NCI-H2171 treated with DMSO at 0.1 percent for 48 hours (cell line): ENCODE measurements around the gene PRICKLE1.
A peak's percentile ranks its signal among the peaks of the same experiment; 100 is the strongest.
"Not testable (repeated sequence)": the region's sequence is repeated elsewhere in the genome, so short reads cannot be mapped to it uniquely, and the experiment has no call there.

Experiments
- DNase-seq: peaks from one replicate; lab custom pipeline; 2025; lab: John Stamatoyannopoulos, UW

Gene PRICKLE1

DNA sequence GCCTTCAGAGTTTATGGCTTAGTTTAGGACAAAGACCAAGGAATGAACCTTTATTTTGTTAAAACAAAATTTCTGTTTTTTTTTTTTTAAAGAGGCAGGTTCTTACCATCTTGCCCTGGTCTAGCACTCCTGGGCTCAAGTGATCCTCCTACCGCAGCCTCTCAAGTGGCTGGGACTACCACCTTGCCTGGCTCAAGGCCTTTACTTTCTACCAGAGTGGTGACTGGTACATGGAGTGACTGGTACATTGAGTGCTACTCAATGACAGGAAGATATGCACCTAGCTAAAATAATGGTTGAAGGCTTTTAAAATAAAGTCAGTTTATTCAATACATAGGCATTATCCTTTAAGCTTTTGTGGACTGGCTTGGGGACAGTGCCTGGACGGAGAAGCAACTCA, 32.6 kb downstream of the PRICKLE1 start:
- DNase-seq = no peak

DNA sequence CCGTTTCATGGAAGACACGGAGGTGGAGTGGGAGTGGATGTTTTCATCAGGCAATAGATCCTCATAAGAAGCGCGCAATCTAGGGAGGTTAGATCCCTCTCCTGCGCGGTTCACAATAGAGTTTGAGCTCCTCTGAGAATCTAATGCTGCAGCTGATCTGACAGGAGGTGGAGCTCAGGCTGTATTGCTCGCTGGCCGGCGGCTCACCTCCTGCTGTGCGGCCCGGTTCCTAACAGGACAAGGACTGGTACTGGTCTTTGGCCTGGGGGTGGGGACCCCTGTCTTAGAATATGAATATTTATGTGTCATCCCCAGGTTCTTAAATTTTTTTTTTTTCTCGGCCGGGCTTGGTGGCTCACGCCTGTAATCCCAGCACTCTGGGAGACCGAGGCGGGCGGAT, 36.7 kb downstream of the PRICKLE1 start:
- no peak for DNase-seq

DNA sequence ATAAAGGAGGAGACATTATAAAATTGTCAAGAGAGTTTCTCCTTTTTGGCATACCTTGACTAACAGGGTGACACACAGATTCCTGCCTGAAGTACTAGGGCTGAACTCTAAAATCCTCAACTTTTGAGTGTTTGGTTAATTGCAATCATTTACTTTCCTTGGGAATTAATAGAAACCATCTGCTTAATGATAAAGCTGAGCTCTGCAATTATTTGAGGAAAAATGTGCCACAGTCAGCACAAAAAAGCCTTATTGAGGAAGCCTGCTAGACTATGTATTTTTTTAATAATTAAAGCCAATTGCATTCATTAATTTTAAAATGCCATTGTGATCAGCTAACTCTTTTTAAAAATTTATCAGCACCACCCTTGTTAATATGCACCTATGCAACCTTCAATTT, 38.7 kb downstream of the PRICKLE1 start:
- no peak for DNase-seq

DNA sequence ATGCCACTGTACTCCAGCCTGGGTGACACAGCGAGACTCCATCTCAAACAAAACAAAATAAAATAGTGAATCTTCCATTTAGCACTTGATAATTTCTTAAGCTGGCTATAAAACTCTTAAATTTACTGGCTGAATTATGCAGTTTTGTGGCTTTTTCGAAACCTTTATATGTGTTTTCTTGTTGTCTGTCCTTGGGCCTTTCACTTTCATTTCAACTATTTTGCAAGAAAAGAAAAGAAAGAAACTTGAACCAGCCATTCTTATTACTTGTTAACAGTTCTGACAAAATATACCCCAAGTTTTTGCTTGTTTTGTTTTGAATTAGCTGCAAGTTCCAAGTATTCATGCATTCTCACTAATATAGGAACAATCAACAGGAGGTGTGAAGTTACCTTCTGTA, 42.8 kb downstream of the PRICKLE1 start:
- DNase-seq = no peak

DNA sequence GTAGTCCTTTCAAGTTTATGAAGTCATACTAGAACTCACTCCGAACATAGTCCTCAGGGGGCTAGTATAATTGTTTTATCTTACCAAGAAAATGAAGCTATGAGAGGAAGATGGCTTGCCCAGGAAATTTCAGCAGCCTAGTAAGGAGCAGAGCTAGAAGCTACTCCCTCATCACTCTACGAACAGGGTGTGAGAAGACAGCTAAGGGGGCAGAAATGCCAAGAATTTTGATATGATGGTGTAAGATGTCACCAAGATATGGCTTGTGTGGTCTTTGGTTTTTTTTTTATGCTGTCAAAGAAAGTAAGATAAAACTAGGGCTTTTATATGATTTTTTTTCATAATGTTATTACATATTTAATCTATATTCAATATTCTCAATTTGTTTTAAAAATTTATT, 47.6 kb downstream of the PRICKLE1 start:
- DNase-seq = no peak

DNA sequence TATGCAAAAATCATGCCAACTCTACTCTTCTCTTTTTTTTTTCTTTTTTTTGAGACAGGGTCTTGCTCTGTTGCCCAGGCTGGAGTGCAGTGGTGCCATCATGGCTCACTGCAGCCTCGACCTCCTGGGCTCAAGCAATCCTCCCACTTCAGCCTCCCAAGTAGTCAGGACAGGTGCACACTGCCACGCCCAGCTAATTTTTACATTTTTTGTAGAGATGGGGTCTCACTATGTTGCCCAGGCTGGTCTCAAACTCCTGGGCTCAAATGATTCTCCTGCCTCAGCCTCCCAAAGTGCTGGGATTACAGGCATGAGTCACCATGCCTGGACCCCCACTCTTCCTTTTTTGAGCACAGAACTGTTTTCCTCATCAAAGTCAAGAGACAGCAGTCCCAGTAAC, 48.2 kb downstream of the PRICKLE1 start:
- DNase-seq = not testable (repeated sequence)

DNA sequence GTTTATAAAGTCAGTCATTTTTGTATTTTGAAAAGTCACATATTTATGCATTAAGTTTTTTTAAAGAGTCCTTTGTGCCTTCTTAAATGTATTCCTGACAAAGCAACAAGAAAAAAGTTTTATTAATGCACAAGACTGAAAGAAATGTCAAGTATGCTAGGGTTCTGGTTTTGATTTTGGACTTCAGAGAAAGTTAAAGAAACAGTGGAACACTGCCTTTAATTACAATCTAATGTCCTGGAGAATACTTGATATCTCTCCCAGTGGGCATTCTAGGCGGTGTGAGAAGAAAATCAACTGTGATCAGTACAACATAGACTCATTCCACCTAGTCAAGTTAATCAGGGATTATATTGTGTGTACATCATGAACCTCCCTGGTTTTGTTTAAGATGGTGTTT, 49.9 kb downstream of the PRICKLE1 start:
- no peak for DNase-seq

DNA sequence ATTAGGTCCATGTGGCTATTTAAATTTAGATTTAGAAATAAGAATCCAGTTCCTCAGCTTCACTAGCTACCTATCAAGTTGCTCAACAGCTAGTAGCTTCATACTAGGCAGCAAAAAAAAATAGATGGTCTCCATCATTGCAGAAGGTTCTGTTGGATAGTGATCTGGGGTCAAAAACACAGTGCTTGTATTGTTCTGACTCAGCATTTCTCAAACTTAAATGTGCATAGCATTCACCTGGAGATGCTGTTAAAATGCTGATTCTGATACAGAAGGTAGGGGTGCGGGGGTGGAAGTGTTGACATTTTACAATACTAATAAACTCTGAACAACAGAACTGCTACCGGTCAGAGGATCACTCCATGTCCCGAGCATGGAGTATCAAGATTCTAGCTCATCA, 51.3 kb downstream of the PRICKLE1 start:
- DNase-seq = no peak

DNA sequence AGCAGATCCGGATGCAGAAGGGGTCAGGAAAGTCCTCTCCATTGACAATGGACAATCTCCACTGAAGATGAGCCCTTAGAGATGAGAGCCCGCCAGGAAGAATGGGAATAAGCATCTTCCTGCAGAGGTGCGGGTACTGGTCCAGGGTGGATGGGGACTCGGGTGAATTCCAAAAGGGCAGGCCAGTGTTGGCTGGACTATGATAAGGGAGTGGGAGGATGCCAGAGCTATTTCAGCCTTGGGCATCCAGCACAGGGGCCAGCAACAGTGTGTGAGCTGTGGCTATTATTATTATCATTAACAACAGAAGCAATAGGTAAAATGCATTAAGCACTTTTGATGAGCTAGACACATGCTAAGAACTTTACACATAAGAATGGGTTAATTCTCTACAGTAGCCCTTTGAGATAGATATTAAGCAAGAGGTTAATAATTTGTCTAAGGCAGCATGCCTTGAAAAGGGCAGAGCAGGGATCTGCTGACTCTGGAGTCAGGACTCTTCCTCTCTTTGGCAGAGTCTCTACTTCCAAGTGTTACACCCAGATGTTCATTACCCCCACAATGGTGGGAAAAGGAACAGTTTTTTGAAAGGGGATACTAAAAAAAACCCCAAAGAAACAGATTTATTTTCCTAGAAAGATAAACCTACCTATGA, 55.2 kb downstream of the PRICKLE1 start:
- no peak for DNase-seq

DNA sequence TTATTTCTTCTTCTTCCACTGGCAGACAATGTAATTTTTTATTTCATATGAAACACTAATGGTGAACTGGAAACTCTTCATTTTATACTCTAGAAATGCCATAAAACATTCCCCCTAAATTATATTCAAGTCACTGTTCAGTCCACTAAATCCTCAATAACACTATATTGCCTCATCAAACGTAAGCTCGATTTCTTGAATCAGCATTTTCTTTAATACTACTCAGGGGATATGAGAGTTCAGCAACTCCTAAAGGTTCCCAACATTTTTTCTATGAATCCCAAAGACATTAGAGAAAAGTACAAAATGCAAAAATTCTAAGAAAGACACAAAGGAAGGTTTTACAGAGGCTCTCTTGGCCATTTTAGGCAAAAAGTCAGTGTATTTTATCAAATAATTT, 59.3 kb downstream of the PRICKLE1 start:
- DNase-seq = no peak

DNA sequence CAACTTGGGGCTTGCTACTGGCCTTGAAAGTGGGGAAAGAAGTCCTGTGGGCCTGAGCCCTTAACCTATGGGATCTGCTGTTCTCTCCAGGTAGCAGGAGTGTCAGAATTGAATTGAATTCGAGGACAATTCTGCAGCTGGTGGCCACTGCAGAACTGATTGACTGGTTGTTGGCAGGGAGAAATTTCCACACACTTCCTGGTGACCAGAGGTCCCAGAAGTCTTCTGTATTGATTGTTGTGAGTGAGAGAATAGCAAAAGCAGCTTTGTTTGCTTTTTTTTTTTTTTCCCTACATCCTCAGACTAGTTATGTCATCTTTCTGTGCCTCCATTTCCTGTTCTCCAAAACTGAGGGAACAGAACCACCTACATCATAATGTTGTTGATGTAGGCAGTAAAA, 64.1 kb downstream of the PRICKLE1 start:
- no peak for DNase-seq

DNA sequence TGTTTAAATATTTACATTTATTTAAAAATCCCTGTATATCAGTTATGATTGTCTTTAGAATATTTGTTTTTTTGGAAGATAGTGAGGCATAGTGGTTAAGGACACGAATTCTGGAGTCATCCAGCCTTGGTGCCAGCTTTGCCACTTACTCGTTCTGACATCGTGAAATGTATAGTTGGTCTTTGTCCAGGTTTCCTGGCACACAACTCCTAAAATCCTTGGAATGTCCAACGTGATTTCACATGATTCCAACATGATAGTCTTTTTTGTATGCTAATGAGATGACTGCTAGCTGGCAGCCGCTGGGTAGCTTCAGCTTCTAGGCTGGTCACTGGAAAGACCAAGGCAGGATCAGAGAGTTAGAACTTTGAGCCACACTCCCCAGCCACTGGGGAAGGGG, 64.8 kb downstream of the PRICKLE1 start:
- DNase-seq = no peak

DNA sequence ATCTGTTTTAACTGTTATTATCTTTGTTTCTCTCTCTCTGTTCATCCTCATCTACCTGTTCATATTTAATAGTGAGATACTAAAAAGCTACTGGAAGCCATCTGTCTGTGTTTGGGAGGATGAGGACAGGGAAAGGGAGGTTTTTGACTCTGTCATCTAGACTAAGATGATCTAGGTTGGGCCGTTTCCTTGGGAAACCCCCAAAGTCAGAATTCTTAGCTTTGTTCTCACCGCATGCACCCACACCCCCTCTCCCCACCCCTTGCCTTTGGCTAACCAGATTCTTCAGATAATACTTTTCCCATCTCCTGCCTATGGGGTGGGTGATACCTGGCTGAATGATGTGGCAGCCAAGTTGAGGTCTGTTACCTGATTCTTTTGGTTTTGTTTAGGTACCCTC, 73.0 kb downstream of the PRICKLE1 start:
- no peak for DNase-seq

DNA sequence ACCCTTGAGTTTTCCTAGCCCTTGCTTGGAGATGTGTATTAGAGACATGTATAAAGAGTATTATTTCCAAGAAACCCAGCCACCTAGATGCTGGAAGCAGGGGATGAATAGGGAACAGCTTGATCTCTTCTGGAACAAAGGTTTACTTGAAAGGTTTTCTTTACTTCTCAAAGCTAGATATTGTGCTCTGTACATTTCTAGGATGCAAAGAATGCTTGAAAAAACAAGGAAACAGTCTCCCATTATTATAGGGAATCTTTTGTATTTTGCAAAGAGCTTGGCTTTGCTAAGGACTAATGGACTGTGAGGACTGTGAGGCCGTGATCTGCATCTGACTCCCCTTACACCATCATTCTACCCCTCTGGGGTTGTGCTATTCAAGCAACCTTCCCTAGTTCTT, 77.9 kb downstream of the PRICKLE1 start:
- DNase-seq = no peak

DNA sequence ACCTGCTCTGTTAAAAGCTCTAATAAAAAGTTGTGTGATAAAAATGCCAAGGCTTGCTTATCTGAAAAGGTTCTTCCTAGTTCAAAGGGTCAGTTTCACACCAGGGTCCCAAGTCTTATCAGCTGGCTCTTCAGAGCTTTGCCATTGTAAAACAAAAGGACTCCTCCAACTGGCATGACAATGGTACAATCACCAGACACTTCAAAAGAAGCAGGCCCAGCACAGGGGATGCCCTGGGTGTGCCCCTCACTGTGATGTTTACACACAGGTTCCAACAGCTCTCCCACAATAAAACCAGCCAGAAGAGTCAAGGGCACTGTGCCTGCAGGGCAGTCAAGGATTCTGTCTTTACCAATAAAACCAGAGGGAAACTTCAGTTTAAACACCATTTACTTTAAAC, 78.7 kb downstream of the PRICKLE1 start:
- DNase-seq = no peak

DNA sequence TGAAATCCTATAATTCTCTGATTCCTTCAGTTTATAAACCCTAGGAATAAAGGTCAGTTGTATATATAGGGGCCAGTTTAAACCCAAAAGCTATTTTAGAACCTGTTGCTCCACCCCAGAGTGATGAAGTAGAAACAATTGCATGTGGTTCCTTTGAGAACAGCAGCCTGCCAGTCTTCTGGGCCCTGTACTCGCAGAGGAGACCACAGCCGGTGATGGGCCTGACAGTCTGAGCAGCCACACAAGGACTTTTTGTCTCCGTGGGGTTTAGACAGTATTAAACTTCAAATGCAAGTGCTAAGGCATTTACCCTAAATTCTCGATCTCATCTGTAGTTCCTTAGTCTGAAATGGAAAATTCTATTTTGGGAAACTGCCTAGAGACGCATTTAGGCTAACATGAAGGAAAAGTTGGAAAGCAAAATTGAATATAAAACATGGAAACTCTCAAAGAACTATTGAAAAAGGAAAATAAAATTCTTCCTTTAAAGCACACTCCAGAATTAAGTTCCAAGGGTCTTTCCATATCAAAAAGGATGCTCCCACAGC, 80.6 kb downstream of the PRICKLE1 start:
- DNase-seq = no peak

DNA sequence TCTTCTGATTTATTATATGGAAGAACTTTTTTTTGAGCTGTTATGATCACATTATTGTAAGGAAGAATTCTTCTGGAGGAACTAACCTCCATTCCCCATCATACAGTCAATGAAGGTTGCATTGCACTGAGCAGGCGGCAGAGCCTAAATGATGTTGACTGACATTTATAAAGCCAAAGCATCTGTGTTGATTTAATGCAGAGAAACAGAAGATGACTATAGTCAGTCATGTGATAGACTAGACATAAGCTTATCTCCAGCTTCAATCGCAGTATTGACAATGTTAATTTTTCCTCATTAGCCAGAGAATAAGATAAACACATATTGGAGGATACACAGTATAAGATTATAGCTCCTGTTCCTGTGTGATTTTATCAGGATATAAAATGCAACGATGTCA, 82.0 kb downstream of the PRICKLE1 start:
- DNase-seq = peak; percentile 79

DNA sequence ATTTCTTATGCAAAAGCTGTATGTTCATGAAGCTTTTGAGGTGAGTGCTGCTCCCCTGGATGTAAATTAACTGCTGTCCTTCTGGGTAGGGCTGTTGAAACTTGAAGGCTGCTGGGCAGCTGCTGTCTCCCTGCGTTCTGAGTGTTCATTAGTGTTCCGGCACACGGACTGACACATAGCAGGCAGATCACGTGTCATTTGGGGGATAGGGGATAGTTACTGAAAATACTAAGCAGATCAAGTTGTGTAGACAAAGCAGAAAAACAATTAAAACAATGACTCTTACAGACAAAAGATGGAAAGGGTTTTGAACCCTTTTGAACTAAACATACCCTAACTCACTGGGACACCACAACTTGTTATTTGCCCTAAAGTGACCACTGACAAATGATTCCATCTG, 82.5 kb downstream of the PRICKLE1 start:
- DNase-seq = peak; percentile 57

DNA sequence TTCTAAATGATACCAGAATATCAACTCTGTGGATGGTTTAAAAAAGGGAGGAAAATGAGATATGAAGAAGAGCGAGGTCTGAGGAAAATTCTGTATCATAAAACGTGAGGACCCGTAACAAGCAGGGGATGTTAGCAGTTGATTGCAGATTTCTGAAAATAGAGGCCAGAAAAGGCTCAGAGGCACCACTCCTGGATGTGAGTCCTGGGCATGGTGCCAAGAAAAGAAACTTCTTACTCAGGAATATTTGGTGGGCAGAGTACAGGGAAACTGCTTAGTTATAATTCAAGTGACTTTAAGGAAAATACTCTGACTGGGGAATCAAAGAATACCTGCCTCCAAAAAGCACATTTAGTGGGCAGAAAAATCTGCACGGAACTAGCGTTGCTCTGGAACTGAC, 85.5 kb downstream of the PRICKLE1 start:
- peak; percentile 22 for DNase-seq

DNA sequence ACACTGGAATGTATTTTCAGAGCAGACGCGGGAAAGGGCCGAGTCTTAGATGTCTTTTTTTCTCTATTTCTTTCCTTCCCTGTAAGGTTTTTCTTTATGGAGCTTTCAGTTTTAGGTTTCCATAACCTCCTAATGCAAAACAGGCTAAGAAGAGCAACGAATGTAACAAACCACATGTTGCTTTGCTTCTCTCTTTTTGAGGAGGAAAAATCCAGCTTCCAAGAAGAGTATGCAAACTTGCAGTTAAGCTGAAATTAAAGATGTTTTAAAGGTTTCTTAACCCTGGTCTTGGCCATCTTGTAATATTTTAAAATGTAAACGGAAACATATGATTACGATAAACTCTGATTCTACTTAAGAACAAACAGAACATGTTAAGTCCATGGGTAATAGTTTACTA, 86.9 kb downstream of the PRICKLE1 start:
- DNase-seq = no peak

DNA sequence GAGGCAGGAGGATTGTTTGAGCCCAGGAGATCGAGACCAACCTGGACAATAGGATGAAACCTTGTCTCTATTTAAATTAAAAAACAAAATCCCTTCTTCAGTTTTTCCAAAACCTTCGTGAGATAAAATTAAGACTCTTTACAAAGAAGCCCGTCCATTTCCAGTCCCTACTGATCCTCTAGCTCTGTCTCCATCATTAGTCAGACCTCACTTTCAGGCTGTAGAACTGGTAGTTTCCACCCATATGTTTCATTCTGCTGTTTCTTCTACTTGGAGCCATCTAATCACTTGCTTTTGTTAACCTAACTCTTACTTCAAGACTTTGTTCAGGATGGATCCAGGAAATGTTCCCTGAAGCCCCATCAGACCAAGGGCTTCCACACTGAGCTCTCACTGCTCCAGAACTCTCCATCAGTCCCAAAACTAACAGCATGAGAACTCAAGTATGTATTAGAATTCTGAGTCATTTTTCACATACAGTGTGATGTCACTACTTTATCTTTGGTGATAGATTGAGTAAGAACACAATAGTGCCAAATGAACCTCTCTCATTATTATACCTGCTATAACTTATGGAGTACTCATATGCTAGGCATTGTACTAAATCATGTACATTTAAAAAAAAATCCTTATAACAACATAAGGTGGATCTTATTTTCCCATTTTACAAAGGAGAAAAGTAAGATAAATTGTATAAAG, 90.8 kb downstream of the PRICKLE1 start:
- no peak for DNase-seq

DNA sequence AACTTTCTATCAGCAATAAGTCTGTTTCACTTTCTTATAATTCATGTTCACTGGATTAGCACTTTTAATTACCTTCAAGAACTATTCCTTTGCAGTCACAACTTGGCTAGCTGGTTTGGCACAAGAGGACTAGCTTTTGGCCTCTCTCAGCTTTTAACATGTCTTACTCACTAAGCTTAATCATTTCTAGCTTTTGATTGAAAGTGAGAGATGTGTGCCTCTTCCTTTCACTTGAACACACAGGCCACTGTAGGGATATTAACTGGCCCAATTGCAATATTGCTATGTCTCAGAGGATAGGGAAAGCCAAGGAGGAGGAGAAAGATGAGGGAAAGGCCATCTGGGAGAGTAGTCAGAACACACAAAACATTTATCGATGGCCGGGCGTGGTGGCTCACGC, 92.7 kb downstream of the PRICKLE1 start:
- no peak for DNase-seq

DNA sequence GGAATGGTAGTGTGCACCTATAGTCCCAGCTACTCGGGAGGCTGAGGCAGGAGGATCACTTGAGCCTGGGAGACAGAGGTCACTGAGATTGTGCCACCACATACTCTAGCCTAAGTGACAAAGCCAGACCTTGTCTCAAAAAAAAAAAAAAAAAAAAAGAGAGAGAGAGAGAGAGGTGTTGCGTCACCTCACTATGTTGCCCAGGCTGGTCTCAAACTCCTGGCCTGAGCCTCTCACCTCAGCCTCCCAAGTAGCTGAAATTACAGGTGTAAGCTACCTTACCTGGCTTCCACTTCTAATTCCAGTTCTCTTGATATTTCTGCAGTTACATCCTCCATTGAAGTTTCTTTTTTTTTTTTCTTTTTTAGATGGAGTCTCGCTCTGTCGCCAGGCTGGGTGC, 94.3 kb downstream of the PRICKLE1 start:
- no peak for DNase-seq

DNA sequence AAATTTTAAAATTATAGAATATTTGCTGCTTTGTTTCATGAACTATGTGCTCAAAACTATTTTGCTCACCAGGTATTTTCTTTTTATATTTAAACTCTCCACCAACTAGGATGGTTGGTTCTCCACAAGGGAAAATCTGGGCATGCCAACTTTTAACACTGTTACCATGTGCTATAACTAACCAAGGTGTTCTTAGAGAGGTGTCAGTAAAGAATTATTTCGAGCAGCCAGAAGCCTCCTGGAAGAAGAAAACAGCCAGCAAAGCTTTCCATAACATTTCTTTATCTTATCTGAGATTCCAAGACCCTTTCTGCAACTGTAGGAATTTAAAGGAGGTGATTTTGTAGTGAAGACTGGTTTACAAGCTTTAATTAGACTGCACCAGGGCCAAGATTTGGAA, 97.3 kb downstream of the PRICKLE1 start:
- DNase-seq = no peak
